NCI-H510A (cell line): Measurements from ENCODE around the gene SLITRK2.

Experiments
- DNase-seq: peaks from one replicate; lab custom pipeline; 2025; lab: John Stamatoyannopoulos, UW

The SLITRK2 gene

GRCh38 chrX:145817331-145818185 lies at the start of gene SLITRK2:
TSS of gene SLITRK2 (plus strand) at chrX:145817829. CDS start at chrX:145822426, 4,597 bp downstream.
- DNase-seq, result no peak

GRCh38 chrX:145773006-145773405 lies 44.6 kb upstream of the SLITRK2 start:
- no peak for DNase-seq

- DNase-seq, result no peak
Measured at GRCh38 chrX:145792281-145792680, 25.3 kb upstream of the SLITRK2 start.

- no peak for DNase-seq
Measured at GRCh38 chrX:145803508-145803907, 14.1 kb upstream of the SLITRK2 start.

GRCh38 chrX:145813081-145813480 lies 4.5 kb upstream of the SLITRK2 start:
- DNase-seq, result no peak

GRCh38 chrX:145816601-145817315 lies 871 bp upstream of the SLITRK2 start:
- DNase-seq, result no peak

- DNase-seq, result no peak
Measured at GRCh38 chrX:145818186-145819113, 821 bp downstream of the SLITRK2 start.

GRCh38 chrX:145820825-145821224 lies 3.2 kb downstream of the SLITRK2 start:
- no peak for DNase-seq

GRCh38 chrX:145821291-145821897 lies 3.8 kb downstream of the SLITRK2 start:
- no peak for DNase-seq

GRCh38 chrX:145821898-145822571 lies 4.4 kb downstream of the SLITRK2 start:
- no peak for DNase-seq

GRCh38 chrX:145823132-145823531 lies 5.5 kb downstream of the SLITRK2 start:
- DNase-seq, result no peak

- DNase-seq, result no peak
Measured at GRCh38 chrX:145825896-145826295, 8.3 kb downstream of the SLITRK2 start.

GRCh38 chrX:145826466-145826865 lies 8.8 kb downstream of the SLITRK2 start:
- no peak for DNase-seq

- no peak for DNase-seq
Measured at GRCh38 chrX:145832796-145833195, 15.2 kb downstream of the SLITRK2 start.

- no peak for DNase-seq
Measured at GRCh38 chrX:145840531-145840930, 22.9 kb downstream of the SLITRK2 start.

GRCh38 chrX:145843146-145843904 lies 25.7 kb downstream of the SLITRK2 start:
- DNase-seq, result no peak

GRCh38 chrX:145844886-145845285 lies 27.3 kb downstream of the SLITRK2 start:
- no peak for DNase-seq

- no peak for DNase-seq
Measured at GRCh38 chrX:145848448-145848847, 30.8 kb downstream of the SLITRK2 start.

GRCh38 chrX:145848857-145849256 lies 31.2 kb downstream of the SLITRK2 start:
- no peak for DNase-seq

GRCh38 chrX:145853181-145853580 lies 35.6 kb downstream of the SLITRK2 start:
- DNase-seq, result no peak
